ENCODE data around the gene HEMK1. TPM values are rescaled to one million over a fixed set of nuclear protein-coding genes. Genes with fewer than 3 reads are reported as not detected.

Gene HEMK1
- total RNA-seq, 1 donor from 2014 or later: 11.0 TPM

Other genes with a start within 250 kb of the HEMK1 start
- 30.7 TPM for gene HYAL2, start 246.8 kb upstream of the HEMK1 start, total RNA-seq
- 12.2 TPM for gene TUSC2, start 241.3 kb upstream of the HEMK1 start, total RNA-seq
- 13.6 TPM for gene RASSF1, start 228.7 kb upstream of the HEMK1 start, total RNA-seq
- gene ZMYND10, start 223.8 kb upstream of the HEMK1 start, total RNA-seq: 0.64 TPM
- 11.0 TPM for gene NPRL2, start 218.7 kb upstream of the HEMK1 start, total RNA-seq
- 15.5 TPM for gene CYB561D2, start 218.7 kb upstream of the HEMK1 start, total RNA-seq
- gene TMEM115, start 210.0 kb upstream of the HEMK1 start, total RNA-seq: 19.3 TPM
- 0.08 TPM for gene CACNA2D2, start 65.9 kb upstream of the HEMK1 start, total RNA-seq
- 0.68 TPM for gene C3orf18, start 1.8 kb upstream of the HEMK1 start, total RNA-seq
- gene CISH, start 42.3 kb downstream of the HEMK1 start, total RNA-seq: 4.8 TPM
- gene MAPKAPK3, start 47.6 kb downstream of the HEMK1 start, total RNA-seq: 50.5 TPM
- gene DOCK3, start 105.4 kb downstream of the HEMK1 start, total RNA-seq: 0.84 TPM

All from esophagus mucosa (tissue), 1 donor.